ENCODE measurements around the gene GBP3. TPM values are rescaled to one million over a fixed set of nuclear protein-coding genes. Genes with fewer than 3 reads are reported as not detected.
"Not testable (repeated sequence)": the region's sequence is repeated elsewhere in the genome, so short reads cannot be mapped to it uniquely, and the experiment has no call there.

GBP3 gene
- total RNA-seq, 1 experiment from 2014 or later = 60.0 TPM

DNA sequence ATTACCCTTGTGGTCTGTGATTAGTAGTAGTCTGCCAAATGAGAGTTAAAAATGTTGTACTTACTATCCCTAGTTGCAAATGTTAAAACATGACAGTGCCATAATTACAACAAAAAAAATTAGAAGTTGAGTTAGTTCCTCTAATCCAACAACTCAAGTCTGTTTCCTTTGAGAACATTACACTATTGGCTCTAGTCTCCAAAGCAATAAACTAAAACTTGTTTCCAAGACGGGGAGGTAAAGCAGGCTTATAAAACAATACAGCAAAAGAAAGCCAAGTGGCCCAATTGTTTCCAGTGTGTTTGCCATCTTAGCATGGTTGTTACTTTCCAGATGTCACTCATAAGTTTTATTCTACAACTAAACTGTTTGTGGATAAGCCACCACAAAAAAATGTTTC, 41.8 kb downstream of the GBP3 start:
- intact Hi-C loops (cut with micrococcal nuclease; ENCODE audit: unreplicated experiment) = no loop called here
- Mint-ChIP-seq H3K4me3 (ENCODE audit: low read depth, unreplicated experiment) (no peak overlapping the region), H3K4me1 (ENCODE audit: low read depth, unreplicated experiment) (peaks cover 43% of the 10 kb centered on the region), H3K9me3 (ENCODE audit: low read depth, unreplicated experiment) (no peaks in the 10 kb centered on the region), H3K36me3 (ENCODE audit: insufficient read depth, unreplicated experiment) (peaks cover 39% of the 10 kb centered on the region), H3K27me3 (ENCODE audit: unreplicated experiment) (no peaks in the 10 kb centered on the region), H3K27ac (ENCODE audit: unreplicated experiment) (no peak overlapping the region)
- TF ChIP-seq, protein P1, sequence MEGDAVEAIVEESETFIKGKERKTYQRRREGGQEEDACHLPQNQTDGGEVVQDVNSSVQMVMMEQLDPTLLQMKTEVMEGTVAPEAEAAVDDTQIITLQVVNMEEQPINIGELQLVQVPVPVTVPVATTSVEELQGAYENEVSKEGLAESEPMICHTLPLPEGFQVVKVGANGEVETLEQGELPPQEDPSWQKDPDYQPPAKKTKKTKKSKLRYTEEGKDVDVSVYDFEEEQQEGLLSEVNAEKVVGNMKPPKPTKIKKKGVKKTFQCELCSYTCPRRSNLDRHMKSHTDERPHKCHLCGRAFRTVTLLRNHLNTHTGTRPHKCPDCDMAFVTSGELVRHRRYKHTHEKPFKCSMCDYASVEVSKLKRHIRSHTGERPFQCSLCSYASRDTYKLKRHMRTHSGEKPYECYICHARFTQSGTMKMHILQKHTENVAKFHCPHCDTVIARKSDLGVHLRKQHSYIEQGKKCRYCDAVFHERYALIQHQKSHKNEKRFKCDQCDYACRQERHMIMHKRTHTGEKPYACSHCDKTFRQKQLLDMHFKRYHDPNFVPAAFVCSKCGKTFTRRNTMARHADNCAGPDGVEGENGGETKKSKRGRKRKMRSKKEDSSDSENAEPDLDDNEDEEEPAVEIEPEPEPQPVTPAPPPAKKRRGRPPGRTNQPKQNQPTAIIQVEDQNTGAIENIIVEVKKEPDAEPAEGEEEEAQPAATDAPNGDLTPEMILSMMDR (IDR thresholded peaks at IDR 0.05; ENCODE audit: unreplicated experiment) = no peak
- no TSS peak for BruUV-seq (replicated peaks)
- DNase-seq = no peak
- CTCF ChIA-PET = no interaction called here

DNA sequence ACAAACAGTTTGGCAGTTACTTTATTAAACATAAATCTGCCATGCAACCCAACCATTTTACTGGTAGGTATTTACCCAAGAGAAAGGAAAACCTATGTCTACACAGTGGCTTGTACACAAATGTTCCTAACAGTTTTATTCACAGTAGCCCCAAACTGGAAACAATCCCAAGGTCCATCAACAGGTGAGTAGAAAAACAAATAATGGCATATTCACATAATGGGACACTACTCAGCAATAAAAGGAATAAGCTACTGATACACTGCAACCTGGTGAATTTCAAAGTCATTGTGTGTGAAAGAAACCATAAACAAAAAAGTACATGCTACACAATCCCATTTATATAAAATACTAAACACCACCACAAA, 42.9 kb downstream of the GBP3 start:
- peaks cover 32% of the 10 kb centered on the region for H3K4me1 Mint-ChIP-seq (ENCODE audit: low read depth, unreplicated experiment)
- no peaks in the 10 kb centered on the region for H3K9me3 Mint-ChIP-seq (ENCODE audit: low read depth, unreplicated experiment)
- peaks cover 27% of the 10 kb centered on the region for H3K36me3 Mint-ChIP-seq (ENCODE audit: insufficient read depth, unreplicated experiment)
- intact Hi-C loops (cut with micrococcal nuclease; ENCODE audit: unreplicated experiment) = no loop called here
- no peaks in the 10 kb centered on the region for H3K27me3 Mint-ChIP-seq (ENCODE audit: unreplicated experiment)
- H3K4me3 Mint-ChIP-seq (ENCODE audit: low read depth, unreplicated experiment) = no peak overlapping the region
- no peak overlapping the region for H3K27ac Mint-ChIP-seq (ENCODE audit: unreplicated experiment)
- CTCF ChIA-PET = no interaction called here
- no TSS peak for BruUV-seq (replicated peaks)
- DNase-seq = no peak
- TF ChIP-seq, protein P1 (IDR thresholded peaks at IDR 0.05; ENCODE audit: unreplicated experiment) = no peak

DNA sequence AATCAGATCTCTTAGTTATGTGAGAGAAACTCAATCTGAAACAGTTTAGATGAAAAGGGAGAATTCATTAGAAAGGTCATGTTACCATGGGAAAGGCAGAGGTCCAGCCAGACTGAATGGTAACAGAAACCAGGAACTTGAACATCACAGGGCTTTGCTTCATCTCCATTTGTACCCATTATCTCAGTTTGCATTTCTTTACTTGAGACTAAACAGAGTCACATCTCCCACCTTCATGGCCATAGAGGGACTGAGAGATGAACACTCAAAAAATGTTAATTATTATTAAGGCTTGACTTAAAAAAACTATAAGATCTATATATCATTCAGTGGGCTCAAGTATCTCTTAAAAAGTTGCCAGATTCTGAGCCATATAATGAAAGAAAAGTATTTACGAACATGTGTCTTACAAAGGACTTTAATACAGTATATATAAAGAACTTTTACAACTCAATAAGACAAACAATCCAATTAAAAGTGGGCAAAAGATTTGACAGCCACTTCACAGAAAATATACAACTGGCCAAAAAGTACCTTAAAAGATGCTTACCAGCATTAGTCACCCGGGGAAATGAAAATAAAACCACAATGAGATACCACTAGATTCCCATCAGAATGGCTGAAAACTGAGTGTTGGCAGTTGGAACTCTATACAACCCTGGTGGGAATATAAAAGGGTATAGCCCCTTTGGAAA, 43.5 kb downstream of the GBP3 start:
- TF ChIP-seq, protein P1 (IDR thresholded peaks at IDR 0.05; ENCODE audit: unreplicated experiment) = no peak
- intact Hi-C loops (cut with micrococcal nuclease; ENCODE audit: unreplicated experiment) = no loop called here
- Mint-ChIP-seq H3K4me3 (ENCODE audit: low read depth, unreplicated experiment) (no peak overlapping the region), H3K36me3 (ENCODE audit: insufficient read depth, unreplicated experiment) (peaks cover 24% of the 10 kb centered on the region), H3K9me3 (ENCODE audit: low read depth, unreplicated experiment) (no peaks in the 10 kb centered on the region), H3K4me1 (ENCODE audit: low read depth, unreplicated experiment) (peaks cover 27% of the 10 kb centered on the region), H3K27me3 (ENCODE audit: unreplicated experiment) (no peaks in the 10 kb centered on the region), H3K27ac (ENCODE audit: unreplicated experiment) (no peak overlapping the region)
- CTCF ChIA-PET = no interaction called here
- BruUV-seq (replicated peaks) = no TSS peak
- no peak for DNase-seq

DNA sequence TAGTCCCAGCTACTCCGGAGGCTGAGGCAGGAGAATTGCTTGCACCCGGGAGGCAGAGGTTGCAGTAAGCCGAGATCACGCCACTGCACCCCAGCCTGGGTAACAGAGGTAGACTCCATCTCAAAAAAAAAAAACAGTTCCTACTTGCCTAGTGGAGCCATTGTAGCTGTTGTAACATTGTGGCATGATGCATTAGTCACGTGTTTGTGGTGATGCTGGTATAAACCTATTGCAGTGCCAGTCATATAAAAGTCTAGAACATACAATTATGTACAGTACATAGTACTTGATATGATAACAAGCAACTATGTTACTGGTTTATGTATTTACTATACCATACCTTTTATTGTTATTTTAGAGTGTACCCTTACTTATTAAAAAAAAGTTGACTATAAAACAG, 46.4 kb downstream of the GBP3 start:
- TF ChIP-seq, protein P1 (IDR thresholded peaks at IDR 0.05; ENCODE audit: unreplicated experiment) = no peak
- H3K4me1 Mint-ChIP-seq (ENCODE audit: low read depth, unreplicated experiment) = peaks cover 5% of the 10 kb centered on the region
- CTCF ChIA-PET = no interaction called here
- H3K36me3 Mint-ChIP-seq (ENCODE audit: insufficient read depth, unreplicated experiment) = peaks cover 5% of the 10 kb centered on the region
- DNase-seq = no peak
- no peak overlapping the region for H3K4me3 Mint-ChIP-seq (ENCODE audit: low read depth, unreplicated experiment)
- H3K27me3 Mint-ChIP-seq (ENCODE audit: unreplicated experiment) = no peaks in the 10 kb centered on the region
- no peak overlapping the region for H3K27ac Mint-ChIP-seq (ENCODE audit: unreplicated experiment)
- H3K9me3 Mint-ChIP-seq (ENCODE audit: low read depth, unreplicated experiment) = no peaks in the 10 kb centered on the region
- BruUV-seq (replicated peaks) = no TSS peak
- intact Hi-C loops (cut with micrococcal nuclease; ENCODE audit: unreplicated experiment) = no loop called here

DNA sequence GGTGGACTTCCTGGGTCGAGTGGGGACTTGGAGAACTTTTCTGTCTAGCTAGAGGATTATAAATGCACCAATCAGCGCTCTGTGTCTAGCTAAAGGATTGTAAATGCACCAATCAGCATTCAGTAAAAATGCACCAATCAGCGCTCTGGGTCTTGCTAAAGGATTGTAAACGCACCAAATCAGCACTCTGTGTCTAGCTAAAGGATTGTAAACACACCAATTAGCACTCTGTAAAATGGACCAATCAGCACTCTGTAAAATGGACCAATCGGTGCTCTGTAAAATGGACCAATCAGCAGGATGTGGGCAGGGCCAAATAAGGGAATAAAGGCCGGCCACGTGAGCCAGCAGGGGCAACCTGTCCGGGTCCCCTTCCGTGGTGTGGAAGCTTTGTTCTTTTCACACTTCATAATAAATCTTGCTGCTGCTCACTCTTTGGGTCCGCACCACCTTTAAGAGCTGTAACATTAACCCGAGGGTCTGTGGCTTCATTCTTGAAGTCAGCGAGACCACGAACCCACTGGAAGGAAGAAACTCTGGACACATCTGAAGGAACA, 48.0 kb downstream of the GBP3 start:
- intact Hi-C loops (cut with micrococcal nuclease; ENCODE audit: unreplicated experiment) = loop anchor here (5.0 kb wide), 1 partner anchor 788 kb away; no protein-coding TSS in a partner anchor
- CTCF ChIA-PET; H3K9me3 Mint-ChIP-seq (ENCODE audit: low read depth, unreplicated experiment); H3K4me1 Mint-ChIP-seq (ENCODE audit: low read depth, unreplicated experiment); H3K4me3 Mint-ChIP-seq (ENCODE audit: low read depth, unreplicated experiment); H3K27me3 Mint-ChIP-seq (ENCODE audit: unreplicated experiment); H3K27ac Mint-ChIP-seq (ENCODE audit: unreplicated experiment); DNase-seq; BruUV-seq (replicated peaks); H3K36me3 Mint-ChIP-seq (ENCODE audit: insufficient read depth, unreplicated experiment): not testable (repeated sequence)

Measured in Calu3 (cell line).